IPS DF 4.7 (cell line): ENCODE data around the gene NDEL1.
A peak's percentile ranks its signal among the peaks of the same experiment; 100 is the strongest.
"Not testable (repeated sequence)": the region's sequence is repeated elsewhere in the genome, so short reads cannot be mapped to it uniquely, and the experiment has no call there.

Source experiments
- DNase-seq: peaks from one replicate; pipeline ENCODE4 v3.0.0-alpha.2; 2013; ENCODE audit warnings: low spot score; ENCODE audit errors: extremely low read depth

NDEL1 gene

GRCh38 chr17:8435245-8436168 lies at the start of gene NDEL1:
Gene NDEL1 (plus strand): TSS chr17:8435884. CDS start chr17:8444272, 8,388 bp downstream.
- DNase-seq, result peak; percentile 82

- DNase-seq, result no peak
Observed at GRCh38 chr17:8386841-8387240, 48.8 kb upstream of the NDEL1 start.

- DNase-seq, result no peak
Observed at GRCh38 chr17:8387914-8388651, 47.6 kb upstream of the NDEL1 start.

GRCh38 chr17:8391711-8392110 lies 44.0 kb upstream of the NDEL1 start:
- DNase-seq, result no peak

- no peak for DNase-seq
Observed at GRCh38 chr17:8392274-8392673, 43.4 kb upstream of the NDEL1 start.

- no peak for DNase-seq
Observed at GRCh38 chr17:8392674-8393469, 42.8 kb upstream of the NDEL1 start.

GRCh38 chr17:8393470-8394231 lies 42.0 kb upstream of the NDEL1 start:
- DNase-seq, result no peak

GRCh38 chr17:8394497-8394896 lies 41.2 kb upstream of the NDEL1 start:
- DNase-seq, result not testable (repeated sequence)

- DNase-seq, result no peak
Observed at GRCh38 chr17:8397636-8398035, 38.0 kb upstream of the NDEL1 start, which contains the start of gene RNF222. Gene RNF222 (minus strand): TSS chr17:8397827. CDS start chr17:8393461, 4,366 bp downstream.

- no peak for DNase-seq
Observed at GRCh38 chr17:8398980-8399379, 36.7 kb upstream of the NDEL1 start.

- no peak for DNase-seq
Observed at GRCh38 chr17:8401107-8401506, 34.6 kb upstream of the NDEL1 start.

GRCh38 chr17:8402921-8403536 lies 32.7 kb upstream of the NDEL1 start:
- no peak for DNase-seq

- DNase-seq, result no peak
Observed at GRCh38 chr17:8405499-8406016, 30.1 kb upstream of the NDEL1 start.

GRCh38 chr17:8406174-8406573 lies 29.5 kb upstream of the NDEL1 start:
- DNase-seq, result no peak

- DNase-seq, result no peak
Observed at GRCh38 chr17:8408371-8408770, 27.3 kb upstream of the NDEL1 start.

- DNase-seq, result peak; percentile 92
Observed at GRCh38 chr17:8409966-8410882, 25.5 kb upstream of the NDEL1 start.

- DNase-seq, result no peak
Observed at GRCh38 chr17:8410883-8411238, 24.8 kb upstream of the NDEL1 start.

GRCh38 chr17:8412089-8412488 lies 23.6 kb upstream of the NDEL1 start:
- DNase-seq, result no peak

- no peak for DNase-seq
Observed at GRCh38 chr17:8413328-8413727, 22.4 kb upstream of the NDEL1 start.
